GM19463 (cell line): ENCODE data around the gene IGFBP3.

Experiments
- ATAC-seq: cut with Tn5 transposase; IDR thresholded peaks from one replicate; pipeline ENCODE4 v1.9.1; 2021; ENCODE audit warnings: mild to moderate bottlenecking, moderate library complexity; ENCODE audit not compliant: unreplicated experiment

IGFBP3 gene

DNA sequence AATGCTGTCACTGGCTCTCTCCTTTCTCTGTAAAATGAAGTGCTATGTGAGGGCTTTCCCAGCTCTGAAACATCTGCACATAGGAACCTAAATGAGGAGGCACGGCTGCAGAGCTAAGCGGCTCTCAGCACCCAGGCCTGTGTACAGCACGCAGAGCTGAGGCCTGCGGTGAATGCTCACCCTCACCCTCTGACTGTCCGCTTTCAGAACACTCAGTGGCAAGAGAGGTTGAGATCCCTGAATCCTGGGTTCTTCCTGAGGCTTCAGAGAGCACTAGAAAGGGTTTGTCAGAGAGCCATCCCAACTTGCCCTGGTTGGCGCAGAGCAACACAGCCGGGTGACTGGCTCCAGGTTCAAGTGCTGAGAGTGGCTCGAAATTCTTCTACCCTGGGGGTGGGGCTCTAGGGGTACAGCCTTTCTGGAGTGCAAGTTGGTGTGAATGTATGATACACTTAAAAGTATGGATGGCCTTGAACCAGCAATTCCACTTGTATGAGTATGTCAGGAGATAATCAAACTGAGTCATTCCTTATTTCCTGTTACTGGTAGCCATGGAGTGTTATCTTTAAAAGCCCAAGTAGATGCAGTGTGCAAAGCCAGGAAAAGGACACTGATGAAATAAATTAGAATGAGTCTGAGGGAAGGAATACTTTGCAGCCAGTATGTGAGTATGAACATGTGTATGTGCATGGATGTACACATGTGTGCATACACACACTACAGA is 46.5 kb downstream of the IGFBP3 start:
- no peak for ATAC-seq

DNA sequence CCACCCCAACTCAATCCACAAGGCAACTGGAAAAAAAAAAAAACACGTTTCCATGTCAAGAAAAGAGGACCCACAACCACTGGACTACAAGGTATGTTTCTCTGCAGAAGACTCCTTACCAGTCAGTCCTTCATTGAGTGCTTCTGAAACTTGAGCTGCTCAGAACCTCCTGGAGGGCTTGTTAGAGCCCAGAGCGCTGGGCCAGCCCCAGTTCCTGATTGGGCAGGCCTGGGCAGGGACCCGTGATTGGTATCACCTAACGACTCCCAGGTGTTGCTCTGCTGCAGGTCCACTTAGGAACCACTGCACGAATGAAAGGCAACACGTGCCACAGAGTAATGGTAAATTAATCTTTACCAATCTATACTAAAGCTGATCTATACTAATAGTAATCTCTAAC is 47.7 kb downstream of the IGFBP3 start:
- ATAC-seq: no peak

DNA sequence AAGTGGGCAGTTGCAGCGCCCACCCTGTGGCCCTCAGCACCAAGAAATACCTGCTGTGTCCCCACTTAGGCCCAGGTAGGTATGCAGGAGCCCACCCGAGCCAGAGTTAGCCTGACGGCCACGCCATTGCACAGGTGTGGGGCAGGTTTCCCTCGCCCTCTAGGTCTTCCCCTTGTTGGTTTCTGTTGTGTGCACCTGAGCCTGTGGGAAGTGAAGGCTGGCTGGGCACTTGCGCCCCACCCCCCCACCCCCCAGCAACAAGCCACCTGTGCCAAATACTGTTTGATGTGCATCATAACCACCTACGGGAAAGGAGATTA is 48.1 kb downstream of the IGFBP3 start, which contains the start of gene CCDC201:
CCDC201 (minus strand) TSS at position 48 of the 320 bp plus-strand sequence. CDS start 75 bp downstream, outside the sequence.
- no peak for ATAC-seq

DNA sequence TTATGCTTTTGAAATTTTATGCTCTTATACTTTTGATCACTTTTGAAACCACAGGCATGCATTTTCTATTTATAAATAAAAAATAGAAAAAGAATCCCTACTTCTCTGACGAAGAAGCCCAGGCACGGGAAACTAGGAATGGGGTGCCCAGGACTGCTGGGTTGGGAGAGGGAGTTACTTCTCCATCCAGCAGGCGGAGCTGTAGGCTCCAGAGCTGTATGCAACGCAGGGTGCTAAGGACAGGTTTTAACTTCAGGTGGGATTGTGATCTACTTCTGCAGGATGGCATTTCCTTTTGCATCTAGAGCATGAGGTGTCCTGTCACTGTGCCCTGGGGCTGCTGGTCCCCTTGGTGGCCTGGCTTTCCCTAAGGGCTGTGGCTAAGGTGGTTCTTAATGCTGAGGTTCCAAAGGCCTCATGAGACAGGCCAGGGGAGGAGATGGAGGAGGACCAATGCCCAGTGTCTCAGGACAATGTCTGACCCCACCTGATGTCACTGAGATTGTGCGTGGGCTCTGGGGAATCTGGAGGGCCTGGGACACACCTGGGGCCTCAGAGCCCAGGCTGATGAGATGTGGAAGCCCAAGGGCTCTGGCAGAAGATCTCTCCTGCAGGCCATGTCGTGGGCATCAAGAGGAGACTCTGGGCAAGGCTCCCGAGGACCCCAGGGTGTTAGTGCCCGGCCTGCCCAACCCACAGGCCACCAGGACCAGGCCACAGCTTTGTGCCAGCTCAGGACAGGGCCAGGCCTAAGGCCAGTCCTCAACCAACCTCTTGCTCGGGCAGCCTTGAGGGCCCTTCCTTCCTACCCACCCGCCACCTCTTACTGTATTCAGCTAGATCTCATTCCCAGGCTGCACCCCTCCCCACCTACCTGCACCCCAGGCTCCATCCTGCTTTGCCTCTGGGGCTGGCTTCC is 48.7 kb downstream of the IGFBP3 start:
- ATAC-seq: no peak

DNA sequence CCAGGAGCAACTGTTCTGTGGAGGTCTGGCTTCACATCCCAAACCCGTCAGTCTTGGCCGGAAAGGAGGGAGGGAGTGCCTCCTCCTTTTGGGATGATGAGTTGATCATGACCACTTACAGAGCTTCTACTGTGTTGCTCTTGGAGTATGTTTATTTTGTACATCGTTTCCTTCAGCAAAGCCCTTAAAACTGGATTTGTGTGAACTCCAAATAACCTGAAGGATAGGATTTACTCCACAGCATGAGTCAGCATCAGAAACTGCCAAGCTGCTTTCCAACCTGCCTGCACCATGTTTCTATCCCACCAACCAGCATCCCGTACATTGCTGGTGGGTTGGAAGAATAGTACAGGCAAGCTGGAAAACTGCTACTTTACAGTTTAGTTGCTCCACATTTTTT is 51.6 kb downstream of the IGFBP3 start:
- ATAC-seq: no peak

DNA sequence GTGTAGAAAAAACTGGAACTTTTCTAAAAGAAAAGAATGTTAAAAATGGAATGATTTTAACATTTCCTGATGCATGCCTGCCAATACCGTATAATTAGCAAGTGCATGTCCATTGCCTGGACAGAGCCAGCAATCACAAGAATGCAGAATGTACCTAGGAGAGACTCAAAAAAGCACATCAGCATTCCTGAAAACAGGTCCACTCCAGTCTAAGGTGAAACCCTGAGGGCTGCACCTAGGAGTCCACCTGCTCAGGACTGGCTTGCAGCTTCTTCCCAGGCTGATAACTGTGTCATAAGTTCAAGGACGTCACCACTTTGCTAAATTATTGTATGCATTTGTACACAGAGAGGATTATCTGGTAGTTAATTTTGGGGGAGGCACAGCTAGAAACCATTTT is 53.6 kb downstream of the IGFBP3 start:
- ATAC-seq: no peak

DNA sequence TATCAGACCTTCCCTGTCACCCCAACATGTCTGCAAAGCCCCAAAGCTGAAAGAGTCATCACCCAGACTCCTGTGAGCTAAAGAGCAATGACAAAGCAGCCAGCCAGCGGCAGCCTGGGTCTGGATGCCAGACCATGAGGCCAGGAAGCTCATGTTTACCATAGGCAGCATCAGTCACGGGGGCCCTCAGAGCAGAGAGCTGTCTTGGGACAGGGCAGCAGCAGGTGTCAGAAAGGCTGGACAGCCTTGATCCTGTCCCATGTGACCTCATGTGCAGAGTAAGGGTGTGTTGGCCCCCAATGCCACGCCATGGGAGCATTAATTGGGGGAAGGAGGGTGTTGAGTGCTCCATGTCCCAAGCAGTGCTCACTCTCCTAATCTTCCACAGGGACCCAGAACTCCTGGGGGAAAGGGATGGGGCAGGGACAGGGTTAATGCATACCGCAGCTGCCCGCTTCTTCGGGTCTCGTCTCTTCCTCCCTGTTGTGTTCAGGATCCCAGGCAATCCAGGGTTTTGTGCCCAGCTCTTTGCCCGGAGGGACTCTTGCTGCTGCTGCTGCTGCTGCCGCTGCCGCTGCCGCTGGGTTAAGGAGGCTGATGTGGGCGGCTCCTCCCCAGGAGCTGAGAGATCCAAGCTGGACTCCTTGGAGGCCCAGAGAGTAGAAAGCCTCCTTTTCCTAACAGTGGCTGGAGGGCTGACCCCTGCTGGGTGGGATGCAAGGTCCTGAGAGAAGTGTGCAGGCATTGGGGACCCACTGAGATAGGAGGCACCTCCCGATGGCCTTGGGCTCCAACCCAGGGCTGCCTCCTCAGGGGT is 55.3 kb downstream of the IGFBP3 start:
- no peak for ATAC-seq

DNA sequence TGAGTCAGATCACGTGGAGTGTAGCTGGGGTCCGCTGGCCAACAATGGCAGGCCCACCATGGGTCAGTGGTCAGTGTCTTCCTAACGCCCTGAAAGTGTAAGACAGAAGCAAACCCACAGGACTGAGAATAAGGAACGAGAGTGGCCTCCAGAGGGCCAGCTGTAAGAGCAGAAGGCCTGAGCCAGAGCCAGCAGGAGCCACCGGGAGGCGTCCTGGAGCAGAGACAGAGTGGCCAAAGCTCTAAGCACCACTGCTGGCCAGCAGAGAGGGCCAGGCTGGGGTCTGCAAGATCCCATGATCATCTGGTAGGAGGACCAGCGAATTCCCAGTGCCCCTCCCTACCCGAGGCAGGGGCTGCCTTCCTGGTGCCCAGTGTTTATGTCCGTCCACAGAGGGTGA is 57.4 kb downstream of the IGFBP3 start:
- ATAC-seq: no peak
